SK-N-SH treated with all-trans-retinoic acid at 6 μM for 48 hours (cell line): ENCODE data around the gene YIPF6.

Experiments used
- ATAC-seq: fragments of 200-7000 bp; cut with Tn5 transposase; 3 replicates; pipeline ENCODE4 v1.9.1; 2020; ENCODE audit warnings: mild to moderate bottlenecking, moderate library complexity
- ARNTL ChIP-seq: fragments of 450-650 bp; formaldehyde crosslinking; IDR thresholded peaks from 2 replicates; pipeline ENCODE4 v1.5.0; 2020; ENCODE audit warnings: low read depth, mild to moderate bottlenecking, moderate library complexity, borderline replicate concordance
- CREB5 ChIP-seq: fragments of 250-450 bp; sonication (Bioruptor Pico); IDR thresholded peaks from 2 replicates; pipeline ENCODE4 v1.5.1; 2020; ENCODE audit warnings: low read depth, mild to moderate bottlenecking, moderate library complexity
- ESRRG ChIP-seq: fragments of 250-450 bp; sonication (Bioruptor Pico); IDR thresholded peaks from 2 replicates; pipeline ENCODE4 v1.6.1; 2021; ENCODE audit warnings: mild to moderate bottlenecking
- GLIS3 ChIP-seq: fragments of 250-450 bp; sonication (Bioruptor Pico); IDR thresholded peaks from 2 replicates; pipeline ENCODE4 v1.5.0; 2020; ENCODE audit warnings: mild to moderate bottlenecking, moderate library complexity
- OSR1 ChIP-seq: fragments of 250-450 bp; sonication (Bioruptor Pico); IDR thresholded peaks from 2 replicates; pipeline ENCODE4 v1.8.0; 2022; ENCODE audit warnings: moderate library complexity, mild to moderate bottlenecking, inconsistent platforms
- PATZ1 ChIP-seq: fragments of 250-450 bp; sonication (Bioruptor Pico); IDR thresholded peaks from 2 replicates; pipeline ENCODE4 v1.8.0; 2020; ENCODE audit warnings: mild to moderate bottlenecking, moderate library complexity, borderline replicate concordance
- POU6F1 ChIP-seq: fragments of 250-450 bp; sonication (Bioruptor Pico); IDR thresholded peaks from 2 replicates; pipeline ENCODE4 v1.8.0; 2021; ENCODE audit warnings: low read depth, mild to moderate bottlenecking, moderate library complexity, borderline replicate concordance
- PPARA ChIP-seq: fragments of 250-450 bp; sonication (Bioruptor Pico); IDR thresholded peaks from 2 replicates; pipeline ENCODE4 v1.5.0; 2020; ENCODE audit warnings: mild to moderate bottlenecking, borderline replicate concordance
- SNAI2 ChIP-seq: fragments of 250-450 bp; sonication (Bioruptor Pico); IDR thresholded peaks from 2 replicates; pipeline ENCODE4 v1.5.0; 2020; ENCODE audit warnings: mild to moderate bottlenecking, moderate library complexity
- TCF4 ChIP-seq: fragments of 250-450 bp; sonication (Bioruptor Pico); IDR thresholded peaks from 2 replicates; pipeline ENCODE4 v1.8.0; 2021; ENCODE audit warnings: mild to moderate bottlenecking, moderate library complexity, borderline replicate concordance
- TOX ChIP-seq: fragments of 250-450 bp; sonication (Bioruptor Pico); IDR thresholded peaks from 2 replicates; pipeline ENCODE4 v1.8.0; 2021; ENCODE audit warnings: mild to moderate bottlenecking, moderate library complexity, borderline replicate concordance
- ZC3H10 ChIP-seq: fragments of 250-450 bp; sonication (Bioruptor Pico); IDR thresholded peaks from 2 replicates; pipeline ENCODE4 v1.5.1; 2021; ENCODE audit warnings: mild to moderate bottlenecking, moderate library complexity
- ZFP30 ChIP-seq: fragments of 450-650 bp; formaldehyde crosslinking; IDR thresholded peaks from 2 replicates; pipeline ENCODE4 v1.5.0; 2022; ENCODE audit warnings: mild to moderate bottlenecking, moderate library complexity
- ZNF565 ChIP-seq: fragments of 450-650 bp; formaldehyde crosslinking; conservative IDR thresholded peaks from 2 replicates; pipeline ENCODE4 v1.5.0; 2020; ENCODE audit warnings: low read depth, mild to moderate bottlenecking, moderate library complexity
- ZNF70 ChIP-seq: fragments of 450-650 bp; formaldehyde crosslinking; IDR thresholded peaks from 2 replicates; pipeline ENCODE4 v1.5.0; 2020; ENCODE audit warnings: mild to moderate bottlenecking, moderate library complexity
- TF ChIP-seq, protein P1 (sequence below): fragments of 250-450 bp; sonication (Bioruptor Pico); IDR thresholded peaks from 2 replicates; pipeline ENCODE4 v1.5.1; 2021; ENCODE audit warnings: mild to moderate bottlenecking, moderate library complexity

YIPF6 gene

GRCh38 chrX:68584221-68584620 lies 85.4 kb downstream of the YIPF6 start:
- TF ChIP-seq, protein P1, sequence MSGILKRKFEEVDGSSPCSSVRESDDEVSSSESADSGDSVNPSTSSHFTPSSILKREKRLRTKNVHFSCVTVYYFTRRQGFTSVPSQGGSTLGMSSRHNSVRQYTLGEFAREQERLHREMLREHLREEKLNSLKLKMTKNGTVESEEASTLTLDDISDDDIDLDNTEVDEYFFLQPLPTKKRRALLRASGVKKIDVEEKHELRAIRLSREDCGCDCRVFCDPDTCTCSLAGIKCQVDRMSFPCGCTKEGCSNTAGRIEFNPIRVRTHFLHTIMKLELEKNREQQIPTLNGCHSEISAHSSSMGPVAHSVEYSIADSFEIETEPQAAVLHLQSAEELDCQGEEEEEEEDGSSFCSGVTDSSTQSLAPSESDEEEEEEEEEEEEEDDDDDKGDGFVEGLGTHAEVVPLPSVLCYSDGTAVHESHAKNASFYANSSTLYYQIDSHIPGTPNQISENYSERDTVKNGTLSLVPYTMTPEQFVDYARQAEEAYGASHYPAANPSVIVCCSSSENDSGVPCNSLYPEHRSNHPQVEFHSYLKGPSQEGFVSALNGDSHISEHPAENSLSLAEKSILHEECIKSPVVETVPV (CRISPR knock-in tag) = no peak
- TF ChIP-seq OSR1 (CRISPR knock-in tag) (no peak), ZNF70 (no peak), GLIS3 (no peak), TCF4 (CRISPR knock-in tag) (no peak), POU6F1 (no peak), ZNF565 (CRISPR knock-in tag) (no peak), ZC3H10 (CRISPR knock-in tag) (no peak), SNAI2 (no peak), ARNTL (CRISPR knock-in tag) (no peak), TOX (CRISPR knock-in tag) (no peak), ESRRG (CRISPR knock-in tag) (no peak), CREB5 (no peak), ZFP30 (CRISPR knock-in tag) (no peak), PPARA (CRISPR knock-in tag) (no peak), PATZ1 (CRISPR knock-in tag) (no peak)
- TF ChIP-seq, all 23 proteins: peak for 0
- ATAC-seq = no peak
